Esophagus squamous epithelium (tissue), 5 donors: Measurements from ENCODE around the gene TCF7. TPM values are rescaled to one million over a fixed set of nuclear protein-coding genes. Genes with fewer than 3 reads are reported as not detected.

ENCODE experiments used
- DNase-seq: peaks from one replicate; lab custom pipeline; 2025; lab: John Stamatoyannopoulos, UW
- H3K27ac ChIP-seq, 4 donors: fragments of 200-600 bp; sonication (generic); one replicate each; pipeline ENCODE4 v1.5.1; 2016 to 2019; ENCODE audit warnings: mild to moderate bottlenecking in 1 of 4
- H3K27me3 ChIP-seq, 4 donors: fragments of 200-600 bp; sonication (generic); 1 replicate in 3 of 4; 2 replicates in 1 of 4; pipeline versions ENCODE4 v1.5.1 to v1.6.0; 2017 to 2021; ENCODE audit warnings: antibody characterized with exemption in 1 of 4
- H3K36me3 ChIP-seq, 3 donors: fragments of 200-600 bp; sonication (generic); one replicate each; pipeline ENCODE4 v1.5.1; 2016 to 2019
- H3K4me1 ChIP-seq, 3 donors: fragments of 200-600 bp; sonication (generic); one replicate each; pipeline ENCODE4 v1.5.1; 2017 to 2019
- H3K4me3 ChIP-seq, 4 donors: fragments of 200-600 bp; sonication (generic); 1 replicate in 3 of 4; 2 replicates in 1 of 4; pipeline ENCODE4 v1.5.1; 2016 to 2019; ENCODE audit warnings: mild to moderate bottlenecking in 2 of 4, moderate library complexity in 1 of 4
- H3K9me3 ChIP-seq, 3 donors: fragments of 200-600 bp; sonication (generic); one replicate each; pipeline ENCODE4 v1.5.1; 2016 to 2019
- CTCF ChIP-seq, 6 experiments: fragments of 450-650 bp in 4 of 6; fragments of 200-600 bp in 2 of 6; sonication (generic) in 2 of 6; IDR thresholded peaks; one replicate each; pipeline ENCODE4 v1.5.1; 2016 to 2019; ENCODE audit warnings: antibody characterized with exemption in 6 of 6, mild to moderate bottlenecking in 4 of 6, moderate library complexity in 4 of 6
- POLR2A ChIP-seq, 4 donors: fragments of 450-650 bp; IDR thresholded peaks; one replicate each; pipeline ENCODE4 v1.6.1; 2017; ENCODE audit warnings: antibody characterized with exemption in 4 of 4, mild to moderate bottlenecking in 4 of 4, moderate library complexity in 3 of 4
- WGBS, 2 donors: methylation state at CpG; one replicate each; pipeline ENCODE4 v1.1.5; 2018; 5-methylcytosine and 5-hydroxymethylcytosine counted together
- intact Hi-C: fragments of 100-400 bp; cut with DNase I; formaldehyde crosslinking; loops from one replicate; pipeline ENCODE4 v1.15.0; 2022
- total RNA-seq, 4 donors: library from RNA; depleted of rRNA; stranded (reverse); fragments of >200 nt; gene quantifications; one replicate each; pipeline ENCODE4 v1.1.0, GENCODE V29; 2016
- donor health status: DM: yes; HTN: yes; CAD: no.

The TCF7 gene
- total RNA-seq, 4 donors from 2014 or later, result 1.9 to 7.6 (median 2.8) TPM

DNA sequence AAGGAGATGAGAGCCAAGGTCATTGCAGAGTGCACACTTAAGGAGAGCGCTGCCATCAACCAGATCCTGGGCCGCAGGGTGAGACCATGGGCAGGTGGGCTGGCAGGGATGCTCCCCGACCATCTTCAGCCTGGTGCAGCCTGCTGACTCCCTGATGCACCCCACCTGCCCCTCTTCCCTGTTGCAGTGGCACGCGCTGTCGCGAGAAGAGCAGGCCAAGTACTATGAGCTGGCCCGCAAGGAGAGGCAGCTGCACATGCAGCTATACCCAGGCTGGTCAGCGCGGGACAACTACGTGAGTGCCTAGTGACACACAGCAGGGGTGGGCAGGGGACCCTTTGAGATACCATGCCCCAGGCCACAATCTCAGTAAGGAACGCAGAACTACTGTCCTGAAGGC, 28.3 kb downstream of the TCF7 start:
- WGBS, 2 donors, result 91% methylated on average over 4 of the region's 12 CpGs; no CpG with 5 or more reads in 1 of the 2 donors
- DNase-seq, result no peak
- H3K27ac ChIP-seq, result no peak overlapping the region
- peaks cover 7 to 54% (median 14%) of the 10 kb centered on the region in 3 donors for H3K4me1 ChIP-seq
- no peaks in the 10 kb centered on the region for H3K27me3 ChIP-seq
- H3K36me3 ChIP-seq, result peaks cover 7 to 89% (median 15%) of the 10 kb centered on the region in 3 donors
- TF ChIP-seq POLR2A (IDR thresholded peaks at IDR 0.05) (no peak), CTCF (IDR thresholded peaks at IDR 0.05) (no peak)
- no peaks in the 10 kb centered on the region for H3K9me3 ChIP-seq
- intact Hi-C loops, result no loop called here
- H3K4me3 ChIP-seq, result no peak overlapping the region

DNA sequence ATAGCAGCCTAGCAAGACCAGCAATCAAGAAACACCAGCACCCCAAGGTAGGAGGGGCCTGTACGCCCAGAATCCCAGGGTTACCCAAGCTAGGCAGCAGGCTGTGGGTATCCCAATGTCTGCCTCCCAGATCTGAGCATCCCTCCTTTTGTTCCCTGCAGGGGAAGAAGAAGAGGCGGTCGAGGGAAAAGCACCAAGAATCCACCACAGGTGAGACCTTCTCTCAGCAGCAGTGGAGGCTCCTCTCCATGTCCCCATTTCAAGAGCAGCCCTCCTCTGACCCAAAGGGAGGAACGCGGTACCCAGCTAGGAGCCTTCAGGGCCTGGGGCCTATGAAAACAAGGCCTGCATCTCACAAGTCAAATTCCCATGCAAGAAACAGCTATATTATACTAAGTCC, 28.9 kb downstream of the TCF7 start:
- H3K4me3 ChIP-seq, result no peak overlapping the region
- TF ChIP-seq CTCF (IDR thresholded peaks at IDR 0.05) (no peak), POLR2A (IDR thresholded peaks at IDR 0.05) (no peak)
- no peaks in the 10 kb centered on the region for H3K9me3 ChIP-seq
- 93 to 100% methylated on average over 2 to 5 of the region's 5 CpGs for WGBS, 2 donors
- no peak overlapping the region for H3K27ac ChIP-seq
- DNase-seq, result no peak
- intact Hi-C loops, result no loop called here
- H3K36me3 ChIP-seq, result peaks cover 7 to 95% (median 15%) of the 10 kb centered on the region in 3 donors
- peaks cover 4 to 50% (median 12%) of the 10 kb centered on the region in 3 donors for H3K4me1 ChIP-seq
- no peaks in the 10 kb centered on the region for H3K27me3 ChIP-seq

- no peak overlapping the region for H3K4me3 ChIP-seq
- no peaks in the 10 kb centered on the region for H3K27me3 ChIP-seq
- H3K36me3 ChIP-seq, result peaks cover 7 to 97% (median 15%) of the 10 kb centered on the region in 3 donors
- H3K9me3 ChIP-seq, result no peaks in the 10 kb centered on the region
- WGBS, 2 donors, result 84 to 100% methylated on average over 3 to 9 of the region's 10 CpGs
- intact Hi-C loops, result no loop called here
- no peak for TF ChIP-seq CTCF (IDR thresholded peaks at IDR 0.05)
- no peak for TF ChIP-seq POLR2A (IDR thresholded peaks at IDR 0.05)
- no peak overlapping the region for H3K27ac ChIP-seq
- H3K4me1 ChIP-seq, result peaks cover 4 to 46% (median 8%) of the 10 kb centered on the region in 3 donors
- no peak for DNase-seq
Measured at GRCh38 chr5:134143944-134144941, 29.8 kb downstream of the TCF7 start.

DNA sequence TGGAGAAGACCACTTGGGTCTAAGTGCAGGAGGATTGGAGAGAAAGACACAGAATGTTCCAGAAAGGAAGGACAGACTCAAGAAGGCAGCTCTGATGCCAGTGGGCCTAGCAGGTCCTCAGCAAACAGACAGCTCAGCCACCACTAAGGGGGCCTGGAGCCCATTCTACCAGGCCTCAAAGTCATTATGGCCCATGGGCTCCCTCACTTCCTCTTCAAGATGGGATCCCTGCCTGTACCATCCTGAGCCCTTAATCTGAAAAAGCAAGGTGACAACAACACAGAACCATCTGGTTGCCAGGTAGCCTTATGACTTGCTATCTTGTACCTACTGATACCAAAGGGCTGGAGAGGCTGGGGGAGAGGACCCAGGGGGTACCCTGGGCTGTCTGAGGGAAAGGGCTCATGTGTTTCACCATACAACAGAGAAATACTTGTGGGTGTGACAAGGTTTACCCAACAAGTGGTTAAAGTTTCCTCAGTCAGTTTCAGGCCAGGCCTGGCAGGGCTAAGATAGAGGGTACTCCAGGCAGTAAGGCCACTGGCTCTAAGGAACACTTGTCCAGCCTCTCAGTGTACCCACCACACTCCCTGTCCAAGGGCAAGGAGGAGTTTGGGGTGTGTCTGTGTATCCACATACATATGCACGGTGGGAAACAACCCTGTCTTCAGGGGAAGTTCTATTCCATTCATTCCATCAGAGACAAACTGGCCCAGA, 30.7 kb downstream of the TCF7 start:
- no peak overlapping the region for H3K4me3 ChIP-seq
- peaks cover 10 to 97% (median 19%) of the 10 kb centered on the region in 3 donors for H3K36me3 ChIP-seq
- no peak for DNase-seq
- H3K9me3 ChIP-seq, result no peaks in the 10 kb centered on the region
- no peaks in the 10 kb centered on the region for H3K27me3 ChIP-seq
- intact Hi-C loops, result no loop called here
- peaks cover 4 to 47% (median 8%) of the 10 kb centered on the region in 3 donors for H3K4me1 ChIP-seq
- H3K27ac ChIP-seq, result no peak overlapping the region
- TF ChIP-seq CTCF (IDR thresholded peaks at IDR 0.05) (no peak), POLR2A (IDR thresholded peaks at IDR 0.05) (no peak)
- WGBS, 2 donors, result 0% methylated on average over 1 of the region's 1 CpG; no CpG with 5 or more reads in 1 of the 2 donors
